MM.1S (cell line): ENCODE measurements around the gene DUSP12.
"Not testable (repeated sequence)": the region's sequence is repeated elsewhere in the genome, so short reads cannot be mapped to it uniquely, and the experiment has no call there.

ENCODE experiments used
- DNase-seq: peaks from one replicate; pipeline ENCODE4 v3.0.0-alpha.2; 2015
- H2AFZ ChIP-seq: fragments of 300-600 bp; sonication (generic); 2 replicates; pipeline ENCODE4 v1.6.0; 2016; ENCODE audit warnings: antibody characterized with exemption, low read length
- H3F3A ChIP-seq: fragments of 300-600 bp; sonication (generic); 2 replicates; pipeline ENCODE4 v1.6.1; 2016; ENCODE audit warnings: mild to moderate bottlenecking, antibody characterized with exemption, low read length, moderate library complexity, mixed read lengths; ENCODE audit not compliant: insufficient read depth
- H3K27ac ChIP-seq: fragments of 300-600 bp; sonication (generic); 2 replicates; pipeline ENCODE4 v1.5.1; 2016; ENCODE audit warnings: mild to moderate bottlenecking, low read length
- H3K27me3 ChIP-seq: fragments of 300-600 bp; sonication (generic); replicated peaks from 2 replicates; pipeline ENCODE4 v1.6.0; 2016; ENCODE audit warnings: low read length; ENCODE audit not compliant: insufficient read depth
- H3K36me3 ChIP-seq: fragments of 300-600 bp; sonication (generic); replicated peaks from 2 replicates; pipeline ENCODE4 v1.6.1; 2016; ENCODE audit warnings: mild to moderate bottlenecking, low read length, mixed read lengths; ENCODE audit not compliant: insufficient read depth
- H3K4me1 ChIP-seq: fragments of 300-600 bp; sonication (generic); 2 replicates; pipeline ENCODE4 v1.6.1; 2016; ENCODE audit warnings: low read length, mixed read lengths
- H3K4me2 ChIP-seq: fragments of 300-600 bp; sonication (generic); 2 replicates; pipeline ENCODE4 v1.6.0; 2016; ENCODE audit warnings: low read depth, low read length
- H3K4me3 ChIP-seq: fragments of 300-600 bp; sonication (generic); 2 replicates; pipeline ENCODE4 v1.5.1; 2016; ENCODE audit warnings: low read length, mixed read lengths
- H3K79me2 ChIP-seq: fragments of 300-600 bp; sonication (generic); 2 replicates; pipeline ENCODE4 v1.6.1; 2016; ENCODE audit warnings: mixed run types, low read length, mixed read lengths
- H3K9ac ChIP-seq: fragments of 300-600 bp; sonication (generic); 2 replicates; pipeline ENCODE4 v1.6.1; 2016; ENCODE audit warnings: low read length, mixed read lengths
- H3K9me2 ChIP-seq: fragments of 300-600 bp; sonication (generic); replicated peaks from 2 replicates; pipeline ENCODE4 v1.6.1; 2016; ENCODE audit warnings: mild to moderate bottlenecking, low read length, mixed read lengths; ENCODE audit not compliant: insufficient read depth
- H3K9me3 ChIP-seq: fragments of 300-600 bp; sonication (generic); replicated peaks from 2 replicates; pipeline ENCODE4 v1.6.1; 2016; ENCODE audit warnings: mild to moderate bottlenecking, low read length, mixed read lengths; ENCODE audit not compliant: insufficient read depth
- H4K20me1 ChIP-seq: fragments of 300-600 bp; sonication (generic); 2 replicates; pipeline ENCODE4 v1.6.1; 2016; ENCODE audit warnings: mild to moderate bottlenecking, low read length, moderate library complexity, mixed read lengths; ENCODE audit not compliant: insufficient read depth
- CTCF ChIP-seq: fragments of 300-600 bp; sonication (generic); IDR thresholded peaks from 2 replicates; pipeline ENCODE4 v1.5.1; 2016; ENCODE audit warnings: antibody characterized with exemption, low read length, mixed read lengths
- EZH2 ChIP-seq: fragments of 300-600 bp; sonication (generic); optimal IDR thresholded peaks from 2 replicates; pipeline ENCODE3; 2017; ENCODE audit warnings: low read depth, mild to moderate bottlenecking, antibody characterized with exemption, low read length, mixed read lengths
- EZH2phosphoT487 ChIP-seq: fragments of 300-600 bp; sonication (generic); IDR thresholded peaks from 2 replicates; pipeline ENCODE4 v1.6.1; 2018; ENCODE audit warnings: antibody characterized with exemption, low read length

Gene DUSP12

GRCh38 chr1:161768461-161768860 lies 18.9 kb downstream of the DUSP12 start:
- Histone ChIP-seq H3K36me3 (no peaks in the 10 kb centered on the region), H3F3A (peaks cover 31% of the 10 kb centered on the region), H4K20me1 (no peaks in the 10 kb centered on the region), H3K9me3 (no peaks in the 10 kb centered on the region), H3K4me2 (peak overlapping the region; percentile 6; the same call in 1 of the 2 replicates), H3K27me3 (no peaks in the 10 kb centered on the region), H3K27ac (no peak overlapping the region), H2AFZ (no peak overlapping the region), H3K4me1 (peaks cover 41% of the 10 kb centered on the region), H3K79me2 (peaks cover 74% of the 10 kb centered on the region), H3K9me2 (no peaks in the 10 kb centered on the region), H3K9ac (no peak overlapping the region), H3K4me3 (0 out of 2 replicates have a peak overlapping the region, but pooled peaks have one; percentile 6)
- TF ChIP-seq EZH2phosphoT487 (no peak), EZH2 (no peak), CTCF (no peak)
- DNase-seq: no peak

GRCh38 chr1:161768986-161769672 lies 19.5 kb downstream of the DUSP12 start:
- Histone ChIP-seq H3K4me1 (peaks cover 48% of the 10 kb centered on the region), H3F3A (peaks cover 32% of the 10 kb centered on the region), H3K9ac (no peak overlapping the region), H3K4me3 (no peak overlapping the region), H4K20me1 (no peaks in the 10 kb centered on the region), H3K9me2 (no peaks in the 10 kb centered on the region), H3K9me3 (no peaks in the 10 kb centered on the region), H3K79me2 (peaks cover 81% of the 10 kb centered on the region), H2AFZ (no peak overlapping the region), H3K4me2 (peak overlapping the region; percentile 6; the same call in 1 of the 2 replicates), H3K27me3 (no peaks in the 10 kb centered on the region), H3K27ac (no peak overlapping the region), H3K36me3 (no peaks in the 10 kb centered on the region)
- TF ChIP-seq EZH2: no peak
- no peak for TF ChIP-seq CTCF
- TF ChIP-seq EZH2phosphoT487: no peak
- no peak for DNase-seq

- not testable (repeated sequence) for H3K27ac ChIP-seq, H3K9me3 ChIP-seq, DNase-seq, H4K20me1 ChIP-seq, H2AFZ ChIP-seq, H3K9ac ChIP-seq, H3K9me2 ChIP-seq, H3K4me3 ChIP-seq, H3K36me3 ChIP-seq, H3K27me3 ChIP-seq
- 0 out of 2 replicates have a peak overlapping the region, but pooled peaks have one; percentile 62 for H3K4me2 ChIP-seq
- peaks cover 48% of the 10 kb centered on the region for H3K4me1 ChIP-seq
- peaks cover 86% of the 10 kb centered on the region for H3K79me2 ChIP-seq
- peaks cover 32% of the 10 kb centered on the region for H3F3A ChIP-seq
Measured at GRCh38 chr1:161769673-161770045, 20.1 kb downstream of the DUSP12 start.

- no peaks in the 10 kb centered on the region for H3K27me3 ChIP-seq
- no peaks in the 10 kb centered on the region for H3K36me3 ChIP-seq
- H3K27ac ChIP-seq: peak overlapping the region; percentile 74; the same call in 1 of the 2 replicates
- no peak for TF ChIP-seq CTCF
- no peak for TF ChIP-seq EZH2
- TF ChIP-seq EZH2phosphoT487: no peak
- H3K9me3 ChIP-seq: no peaks in the 10 kb centered on the region
- H3K9ac ChIP-seq: no peak overlapping the region
- no peaks in the 10 kb centered on the region for H3K9me2 ChIP-seq
- peaks cover 92% of the 10 kb centered on the region for H3K79me2 ChIP-seq
- peak overlapping the region; percentile 62 for H3K4me2 ChIP-seq
- peaks cover 32% of the 10 kb centered on the region for H3F3A ChIP-seq
- no peak overlapping the region for H2AFZ ChIP-seq
- peak overlapping the region; percentile 24; the same call in 1 of the 2 replicates for H3K4me3 ChIP-seq
- H4K20me1 ChIP-seq: no peaks in the 10 kb centered on the region
- H3K4me1 ChIP-seq: peaks cover 51% of the 10 kb centered on the region
- DNase-seq: no peak
Measured at GRCh38 chr1:161770250-161770649, 20.7 kb downstream of the DUSP12 start.
